ENCODE data around the gene PPP4R1.

Gene PPP4R1

DNA sequence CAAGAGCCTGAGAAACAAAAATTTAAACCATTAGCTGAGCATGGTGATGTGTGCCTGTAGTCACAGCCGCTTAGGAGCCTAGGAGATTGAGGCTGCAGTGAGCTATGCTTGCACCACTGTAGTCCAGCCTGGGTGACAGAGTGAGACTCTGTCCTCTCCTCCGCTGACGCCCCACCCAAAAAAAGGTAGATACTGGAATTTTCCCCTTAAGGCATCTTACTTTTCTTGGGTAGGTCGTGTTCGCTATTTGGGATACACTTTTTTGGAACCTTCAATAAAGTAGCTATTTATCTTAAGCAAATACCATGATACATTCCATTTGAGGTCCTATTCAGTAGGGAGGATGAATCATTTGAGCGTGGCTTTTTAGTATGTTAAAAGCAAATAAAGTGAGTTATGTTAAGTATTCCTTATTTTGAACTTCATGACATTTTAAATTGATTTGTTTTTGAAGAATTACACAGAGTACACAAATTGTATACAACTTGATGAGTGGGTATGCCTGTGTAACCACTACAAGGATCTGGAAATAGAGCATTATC is 100.3 kb downstream of the PPP4R1 start:
- DNase-seq (ENCODE audit: low read depth, low spot score), result no peak

DNA sequence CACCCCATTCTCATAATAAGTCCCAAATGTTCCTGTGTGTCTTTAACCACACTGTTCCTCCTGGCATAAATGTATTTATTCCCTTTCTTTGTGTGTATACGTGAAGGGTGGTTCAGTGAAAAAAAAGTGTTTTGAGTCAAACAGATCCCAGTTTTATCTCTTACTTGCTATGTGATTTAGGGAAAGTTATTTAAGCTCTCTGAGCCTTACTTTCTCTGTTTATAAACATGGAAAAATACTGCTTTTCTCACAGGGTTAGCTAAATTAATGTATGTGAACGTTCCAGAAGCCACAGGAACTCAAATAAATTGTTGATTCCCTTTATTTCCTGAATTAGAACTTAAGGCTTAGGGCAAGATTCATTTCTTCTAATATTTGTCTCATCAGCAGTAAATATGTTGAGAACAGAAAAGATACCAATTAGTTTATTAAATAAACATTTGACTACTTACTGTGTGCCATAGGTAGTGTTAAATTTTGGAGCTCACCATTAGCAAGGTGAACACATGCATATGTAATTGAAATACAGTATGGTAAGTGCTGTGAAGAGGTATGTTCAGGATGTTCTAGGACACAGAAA is 105.8 kb downstream of the PPP4R1 start:
- DNase-seq (ENCODE audit: low read depth, low spot score), result no peak

DNA sequence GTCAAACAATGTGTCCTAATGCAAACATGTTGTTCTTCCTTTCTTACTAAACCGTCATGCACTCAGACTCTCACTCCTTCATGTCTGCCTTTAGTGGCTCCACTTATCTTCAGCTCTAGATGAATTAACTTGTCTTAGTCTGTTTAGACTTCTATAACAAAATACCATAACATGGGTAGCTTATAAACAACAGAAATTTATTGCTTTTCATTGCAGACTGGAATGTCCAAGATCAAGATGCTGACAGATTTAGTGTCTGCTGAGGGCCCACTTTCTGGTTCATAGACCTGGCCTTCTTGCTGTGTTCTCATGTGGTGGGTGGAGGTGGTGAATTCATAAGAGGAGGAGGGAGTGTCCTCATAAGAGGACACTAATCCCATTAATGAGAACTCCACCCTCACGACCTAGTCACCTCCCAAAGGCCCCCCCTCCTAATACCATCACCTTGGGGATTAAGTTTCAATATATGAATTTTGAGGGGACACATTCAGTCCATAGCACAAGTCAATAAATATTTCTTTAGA is 106.7 kb downstream of the PPP4R1 start:
- no peak for DNase-seq (ENCODE audit: low read depth, low spot score)

GRCh38 chr18:9506046-9506792 is 108.1 kb downstream of the PPP4R1 start:
- DNase-seq (ENCODE audit: low read depth, low spot score), result peak; percentile 45

Data from brain pericyte (primary cell).